ENCODE data around the gene LARGE1.

Gene LARGE1

GRCh38 chr22:33296941-33297340 lies 623.3 kb downstream of the LARGE1 start:
- no peak for DNase-seq

- DNase-seq = no peak
Measured at GRCh38 chr22:33288078-33288477, 632.2 kb downstream of the LARGE1 start.

GRCh38 chr22:33275073-33275443 lies 645.2 kb downstream of the LARGE1 start:
- no peak for DNase-seq

- DNase-seq = peak in 1 of 2 experiments; percentile 35
Measured at GRCh38 chr22:33274214-33275072, 645.8 kb downstream of the LARGE1 start.

- no peak for DNase-seq
Measured at GRCh38 chr22:33272871-33273270, 647.4 kb downstream of the LARGE1 start.

GRCh38 chr22:33272180-33272579 lies 648.1 kb downstream of the LARGE1 start:
- peak in 1 of 2 experiments; percentile 3 for DNase-seq

GRCh38 chr22:33271390-33272161 lies 648.7 kb downstream of the LARGE1 start:
- no peak for DNase-seq

GRCh38 chr22:33270596-33270995 lies 649.7 kb downstream of the LARGE1 start:
- no peak for DNase-seq

- DNase-seq = no peak
Measured at GRCh38 chr22:33261699-33262098, 658.6 kb downstream of the LARGE1 start.

- no peak for DNase-seq
Measured at GRCh38 chr22:33260498-33260897, 659.8 kb downstream of the LARGE1 start.

- no peak for DNase-seq
Measured at GRCh38 chr22:33255791-33256190, 664.5 kb downstream of the LARGE1 start.

- DNase-seq = no peak
Measured at GRCh38 chr22:33248948-33249347, 671.3 kb downstream of the LARGE1 start.

GRCh38 chr22:33247758-33248157 lies 672.5 kb downstream of the LARGE1 start:
- DNase-seq = no peak

- DNase-seq = no peak
Measured at GRCh38 chr22:33242078-33242477, 678.2 kb downstream of the LARGE1 start.

GRCh38 chr22:33240888-33241475 lies 679.3 kb downstream of the LARGE1 start:
- DNase-seq = no peak

GRCh38 chr22:33232071-33232470 lies 688.2 kb downstream of the LARGE1 start:
- DNase-seq = no peak

- peak in 1 of 2 experiments; percentile 22 for DNase-seq
Measured at GRCh38 chr22:33227791-33228190, 692.5 kb downstream of the LARGE1 start.

- DNase-seq = no peak
Measured at GRCh38 chr22:33224841-33225240, 695.4 kb downstream of the LARGE1 start.

Measured in NCI-H526 (cell line).